BLaER1 treated with 17β-estradiol and CSF1 and Interleukin-3, amounts not matched to agents 10 nM and 100 nM (cell line): ENCODE data around the gene CYSTM1.
A peak's percentile ranks its signal among the peaks of the same experiment; 100 is the strongest.

Experiments
- H3K27ac ChIP-seq, 11 experiments: shearing (Covaris generic); formaldehyde crosslinking; 2 replicates each; pipeline ENCODE4 v1.8.1; 2022
- H3K27me3 ChIP-seq, 11 experiments: shearing (Covaris generic); formaldehyde crosslinking; 2 replicates each; pipeline ENCODE4 v1.8.1; 2022
- H3K36me3 ChIP-seq, 11 experiments: shearing (Covaris generic); formaldehyde crosslinking; 2 replicates each; pipeline ENCODE4 v1.8.1; 2022
- H3K4me1 ChIP-seq, 10 experiments: shearing (Covaris generic); formaldehyde crosslinking; 2 replicates each; pipeline ENCODE4 v1.8.1; 2022
- H3K4me2 ChIP-seq, 11 experiments: shearing (Covaris generic); formaldehyde crosslinking; 2 replicates each; pipeline ENCODE4 v1.8.1; 2022
- H3K4me3 ChIP-seq, 10 experiments: shearing (Covaris generic); formaldehyde crosslinking; 2 replicates each; pipeline ENCODE4 v1.8.1; 2022
- H3K9ac ChIP-seq, 11 experiments: shearing (Covaris generic); formaldehyde crosslinking; 2 replicates each; pipeline ENCODE4 v1.8.1; 2022
- H3K9me3 ChIP-seq, 11 experiments: shearing (Covaris generic); formaldehyde crosslinking; replicated peaks in 1 of 11; 2 replicates each; pipeline ENCODE4 v1.8.1; 2022
- H4K20me1 ChIP-seq, 11 experiments: shearing (Covaris generic); formaldehyde crosslinking; 2 replicates each; pipeline ENCODE4 v1.8.1; 2022
- Cebpa-rat ChIP-seq, 11 experiments: shearing (Covaris generic); IDR thresholded peaks; 2 replicates each; pipeline ENCODE4 v1.8.1; 2022

The CYSTM1 gene

GRCh38 chr5:140202610-140203009, 27.6 kb downstream of the CYSTM1 start:
- H3K27ac ChIP-seq = no peak overlapping the region
- TF ChIP-seq Cebpa-rat (IDR thresholded peaks at IDR 0.05) = no peak
- H3K27me3 ChIP-seq = no peaks in the 10 kb centered on the region
- no peak overlapping the region for H3K4me3 ChIP-seq
- peaks cover 0 to 7% (median 0%) of the 10 kb centered on the region in 11 experiments; a peak in 3 of 22 replicates for H3K9me3 ChIP-seq
- no peak overlapping the region for H3K9ac ChIP-seq
- H4K20me1 ChIP-seq = peaks cover 0 to 58% (median 0%) of the 10 kb centered on the region in 11 experiments; a peak in 4 of 22 replicates
- H3K36me3 ChIP-seq = peaks cover 0 to 17% (median 0%) of the 10 kb centered on the region in 11 experiments; a peak in 5 of 22 replicates
- peaks cover 7 to 37% (median 29%) of the 10 kb centered on the region in 10 experiments; a peak in 18 of 20 replicates for H3K4me1 ChIP-seq
- H3K4me2 ChIP-seq = no peak overlapping the region

DNA sequence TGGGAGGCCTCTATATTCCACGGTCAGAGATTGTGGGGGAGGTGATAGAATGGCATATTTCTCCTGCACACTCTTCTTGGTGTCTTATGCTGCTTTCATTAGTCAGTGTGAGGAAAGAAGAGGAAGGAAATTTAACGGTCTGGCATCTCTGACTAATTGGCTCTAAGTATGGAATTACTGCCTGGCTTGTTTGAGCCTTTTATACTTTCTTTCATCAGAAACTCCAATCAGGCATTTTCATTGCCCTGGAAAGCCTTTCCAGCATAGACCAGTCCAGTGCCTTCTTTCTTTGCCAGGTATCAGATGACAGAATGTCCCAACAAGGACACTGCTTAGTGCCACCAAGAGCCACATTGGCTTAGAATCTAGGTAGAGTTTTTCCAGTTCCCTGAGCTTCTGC, 30.2 kb downstream of the CYSTM1 start:
- TF ChIP-seq Cebpa-rat (IDR thresholded peaks at IDR 0.05) = no peak
- Histone ChIP-seq H3K36me3 (0 out of 22 replicates have a peak, but pooled peaks cover 0 to 4% (median 0%) of the 10 kb centered on the region in 11 experiments), H3K4me1 (peaks cover 7 to 43% (median 32%) of the 10 kb centered on the region in 10 experiments; a peak in 18 of 20 replicates), H3K4me3 (no peak overlapping the region), H3K27ac (peak overlapping the region in 4 of 11 experiments; percentile 2 to 57 (median 41); a peak in 8 of 22 replicates), H3K9me3 (no peaks in the 10 kb centered on the region), H3K27me3 (no peaks in the 10 kb centered on the region), H4K20me1 (peaks cover 0 to 72% (median 0%) of the 10 kb centered on the region in 11 experiments; a peak in 4 of 22 replicates), H3K9ac (peak overlapping the region in 3 of 11 experiments; percentile 27 to 40 (median 29); a peak in 4 of 22 replicates), H3K4me2 (peak overlapping the region in 10 of 11 experiments; percentile 21 to 87 (median 62); a peak in 19 of 22 replicates)

GRCh38 chr5:140205952-140206351, 31.0 kb downstream of the CYSTM1 start:
- Histone ChIP-seq H3K36me3 (peaks cover 0 to 6% (median 0%) of the 10 kb centered on the region in 11 experiments; a peak in 2 of 22 replicates), H3K4me2 (peak overlapping the region in 7 of 11 experiments; percentile 53 to 87 (median 71); a peak in 14 of 22 replicates), H3K27me3 (no peaks in the 10 kb centered on the region), H3K4me3 (no peak overlapping the region), H4K20me1 (peaks cover 0 to 78% (median 0%) of the 10 kb centered on the region in 11 experiments; a peak in 4 of 22 replicates), H3K9ac (no peak overlapping the region), H3K27ac (peak overlapping the region in 2 of 11 experiments; percentile 35 to 47; a peak in 4 of 22 replicates), H3K9me3 (no peaks in the 10 kb centered on the region), H3K4me1 (peaks cover 7 to 43% (median 32%) of the 10 kb centered on the region in 10 experiments; a peak in 18 of 20 replicates)
- TF ChIP-seq Cebpa-rat (IDR thresholded peaks at IDR 0.05) = no peak

DNA sequence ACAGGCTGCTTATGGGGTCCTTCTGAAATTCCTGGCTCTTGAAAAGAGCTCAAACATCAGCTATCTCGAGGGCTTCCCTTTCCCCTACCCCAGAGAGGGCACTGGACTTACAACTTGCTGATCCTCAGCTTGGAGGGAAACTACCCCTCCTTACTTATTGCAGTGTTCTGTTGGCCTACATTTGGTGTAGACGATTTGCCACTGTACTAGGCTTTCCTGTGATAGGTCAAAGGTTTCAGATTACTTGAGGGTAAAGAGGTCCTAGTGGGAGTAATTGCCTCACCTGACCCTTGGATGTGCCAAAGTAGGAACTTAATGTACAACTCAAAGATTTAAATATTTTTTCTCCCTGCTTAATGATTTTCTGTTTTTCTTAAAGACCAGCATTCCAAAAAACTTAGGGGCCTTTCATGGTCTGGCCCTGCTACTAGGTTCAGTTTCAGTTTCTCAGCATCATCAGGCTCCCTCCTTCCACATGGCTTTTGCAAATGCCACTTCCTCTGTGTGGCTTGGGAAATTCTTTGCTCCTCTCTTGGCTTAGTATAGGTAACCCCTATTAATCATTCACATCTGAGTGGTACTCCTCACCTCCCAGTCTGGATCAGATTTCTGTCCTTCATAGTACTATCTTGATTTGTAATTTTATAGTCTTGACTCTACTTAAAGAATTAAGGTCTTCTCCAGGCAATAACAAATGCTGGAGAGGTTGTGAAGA, 32.4 kb downstream of the CYSTM1 start:
- Histone ChIP-seq H4K20me1 (peaks cover 0 to 87% (median 0%) of the 10 kb centered on the region in 11 experiments; a peak in 4 of 22 replicates), H3K4me2 (peak overlapping the region in 6 of 11 experiments; percentile 5 to 73 (median 70); a peak in 11 of 22 replicates), H3K9ac (peak overlapping the region in 1 of 11 experiments; percentile 3; a peak in 1 of 22 replicates), H3K4me3 (no peak overlapping the region), H3K9me3 (no peaks in the 10 kb centered on the region), H3K4me1 (peaks cover 7 to 43% (median 32%) of the 10 kb centered on the region in 10 experiments; a peak in 18 of 20 replicates), H3K36me3 (peaks cover 0 to 18% (median 0%) of the 10 kb centered on the region in 11 experiments; a peak in 2 of 22 replicates), H3K27me3 (no peaks in the 10 kb centered on the region), H3K27ac (peak overlapping the region in 2 of 11 experiments; percentile 1 to 12; a peak in 1 of 22 replicates)
- no peak for TF ChIP-seq Cebpa-rat (IDR thresholded peaks at IDR 0.05)

GRCh38 chr5:140208065-140208464, 33.1 kb downstream of the CYSTM1 start:
- Histone ChIP-seq H3K27ac (no peak overlapping the region), H4K20me1 (peaks cover 0 to 87% (median 0%) of the 10 kb centered on the region in 11 experiments; a peak in 4 of 22 replicates), H3K4me1 (peaks cover 7 to 43% (median 32%) of the 10 kb centered on the region in 10 experiments; a peak in 18 of 20 replicates), H3K9me3 (no peaks in the 10 kb centered on the region), H3K4me2 (peak overlapping the region in 4 of 11 experiments; percentile 70 to 73 (median 70); a peak in 7 of 22 replicates), H3K27me3 (no peaks in the 10 kb centered on the region), H3K9ac (no peak overlapping the region), H3K4me3 (no peak overlapping the region), H3K36me3 (peaks cover 0 to 18% (median 0%) of the 10 kb centered on the region in 11 experiments; a peak in 2 of 22 replicates)
- no peak for TF ChIP-seq Cebpa-rat (IDR thresholded peaks at IDR 0.05)

GRCh38 chr5:140213370-140213983, 38.5 kb downstream of the CYSTM1 start:
- Histone ChIP-seq H3K4me3 (no peak overlapping the region), H3K9me3 (no peaks in the 10 kb centered on the region), H3K36me3 (peaks cover 0 to 26% (median 0%) of the 10 kb centered on the region in 11 experiments; a peak in 2 of 22 replicates), H3K9ac (no peak overlapping the region), H3K4me2 (peak overlapping the region in 4 of 11 experiments; percentile 61 to 83 (median 74); a peak in 4 of 22 replicates), H3K27ac (no peak overlapping the region), H3K27me3 (peaks cover 0 to 16% (median 0%) of the 10 kb centered on the region in 11 experiments; a peak in 4 of 22 replicates), H3K4me1 (peaks cover 18 to 37% (median 28%) of the 10 kb centered on the region in 10 experiments), H4K20me1 (peaks cover 0 to 88% (median 0%) of the 10 kb centered on the region in 11 experiments; a peak in 7 of 22 replicates)
- no peak for TF ChIP-seq Cebpa-rat (IDR thresholded peaks at IDR 0.05)

DNA sequence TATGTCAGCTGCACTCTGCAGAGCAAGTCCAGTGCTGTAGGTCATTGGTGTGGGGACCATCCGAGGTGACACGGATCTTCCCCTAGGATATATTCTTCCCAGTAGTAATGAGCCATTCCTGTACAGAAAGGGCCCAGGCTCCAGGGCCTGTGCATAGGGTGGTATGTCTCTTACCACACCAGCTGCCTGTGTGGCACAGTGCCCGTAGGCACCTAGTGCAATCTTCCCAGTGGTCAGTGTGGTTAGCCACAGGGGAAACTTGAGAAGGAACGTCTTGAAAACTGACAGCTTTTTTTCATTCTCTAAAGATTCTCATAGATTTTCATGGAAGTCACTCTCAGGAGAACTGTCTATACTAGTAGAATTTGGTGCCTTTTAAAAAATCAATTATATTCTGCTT, 39.8 kb downstream of the CYSTM1 start:
- Histone ChIP-seq H3K9ac (no peak overlapping the region), H3K27me3 (peaks cover 0 to 16% (median 0%) of the 10 kb centered on the region in 11 experiments; a peak in 4 of 22 replicates), H3K36me3 (peaks cover 0 to 26% (median 0%) of the 10 kb centered on the region in 11 experiments; a peak in 2 of 22 replicates), H3K4me1 (peaks cover 18 to 51% (median 37%) of the 10 kb centered on the region in 10 experiments), H4K20me1 (peaks cover 0 to 98% (median 0%) of the 10 kb centered on the region in 11 experiments; a peak in 7 of 22 replicates), H3K4me3 (no peak overlapping the region), H3K9me3 (no peaks in the 10 kb centered on the region), H3K4me2 (peak overlapping the region; percentile 61 to 83 (median 74)), H3K27ac (peak overlapping the region in 4 of 11 experiments; percentile 28 to 47 (median 42); a peak in 5 of 22 replicates)
- TF ChIP-seq Cebpa-rat (IDR thresholded peaks at IDR 0.05) = peak in 7 of 11 experiments; percentile 35 to 77 (median 63); a peak in 11 of 22 replicates

DNA sequence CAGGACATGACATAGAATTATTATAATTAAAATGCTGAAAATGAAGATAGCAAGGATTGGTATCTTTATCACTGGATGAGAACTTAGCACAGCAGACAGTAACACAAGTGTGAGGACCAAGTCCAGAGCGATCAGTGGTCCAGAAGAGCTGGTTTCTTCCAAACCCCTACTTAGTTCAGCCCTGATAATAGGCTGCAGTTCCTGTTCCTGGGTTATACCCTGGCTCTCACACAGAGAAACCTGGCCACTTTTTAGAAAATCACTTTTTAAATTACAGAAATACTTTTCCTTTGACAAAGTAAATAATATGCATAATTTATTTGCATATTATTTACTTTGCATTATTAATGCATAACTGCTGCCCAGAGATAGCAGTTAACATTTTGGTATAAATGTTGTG, 40.3 kb downstream of the CYSTM1 start:
- H3K4me1 ChIP-seq = peaks cover 23 to 55% (median 41%) of the 10 kb centered on the region in 10 experiments
- peaks cover 0 to 26% (median 0%) of the 10 kb centered on the region in 11 experiments; a peak in 2 of 22 replicates for H3K36me3 ChIP-seq
- peak overlapping the region; percentile 61 to 83 (median 74) for H3K4me2 ChIP-seq
- H3K27me3 ChIP-seq = peaks cover 0 to 16% (median 0%) of the 10 kb centered on the region in 11 experiments; a peak in 4 of 22 replicates
- H3K4me3 ChIP-seq = no peak overlapping the region
- TF ChIP-seq Cebpa-rat (IDR thresholded peaks at IDR 0.05) = no peak
- peaks cover 0 to 98% (median 0%) of the 10 kb centered on the region in 11 experiments; a peak in 7 of 22 replicates for H4K20me1 ChIP-seq
- H3K27ac ChIP-seq = peak overlapping the region in 5 of 11 experiments; percentile 7 to 47 (median 41); a peak in 4 of 22 replicates
- H3K9ac ChIP-seq = 0 out of 22 replicates have a peak overlapping the region, but pooled peaks of 1 of the 11 experiments have one; percentile 10
- H3K9me3 ChIP-seq = no peaks in the 10 kb centered on the region
